ENCODE results near the gene CA9. TPM values are rescaled to one million over a fixed set of nuclear protein-coding genes. Genes with fewer than 3 reads are reported as not detected.

The CA9 gene
- total RNA-seq, 1 donor from 2014 or later: not detected

DNA sequence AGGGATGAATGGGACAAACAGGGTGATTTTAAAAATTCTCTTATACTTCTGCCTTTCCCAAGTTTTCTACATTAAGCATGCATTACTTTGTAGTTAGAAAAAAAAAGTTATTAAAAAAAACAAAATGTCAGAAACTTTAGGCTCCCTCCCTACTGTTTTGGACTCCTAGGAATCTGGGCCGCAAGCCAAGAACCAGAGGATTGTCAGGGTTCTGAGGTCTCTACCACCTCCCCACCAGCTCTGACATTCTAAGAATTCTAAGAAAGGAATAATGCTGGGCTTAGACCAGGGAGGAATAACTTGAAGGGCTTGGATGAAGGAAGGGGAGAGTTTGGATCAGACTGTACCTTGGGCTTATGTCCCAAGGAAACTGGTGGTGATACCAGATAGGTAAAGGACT is 7.7 kb upstream of the CA9 start:
- Mint-ChIP-seq H3K36me3 (ENCODE audit: unreplicated experiment) (no peaks in the 10 kb centered on the region), H3K4me1 (ENCODE audit: unreplicated experiment) (peaks cover 70% of the 10 kb centered on the region), H3K4me3 (ENCODE audit: unreplicated experiment) (peak overlapping the region; percentile 57), H3K27ac (ENCODE audit: unreplicated experiment) (peak overlapping the region; percentile 56), H3K27me3 (ENCODE audit: unreplicated experiment) (no peaks in the 10 kb centered on the region), H3K9me3 (ENCODE audit: unreplicated experiment) (no peaks in the 10 kb centered on the region)
- TF ChIP-seq, protein P1, sequence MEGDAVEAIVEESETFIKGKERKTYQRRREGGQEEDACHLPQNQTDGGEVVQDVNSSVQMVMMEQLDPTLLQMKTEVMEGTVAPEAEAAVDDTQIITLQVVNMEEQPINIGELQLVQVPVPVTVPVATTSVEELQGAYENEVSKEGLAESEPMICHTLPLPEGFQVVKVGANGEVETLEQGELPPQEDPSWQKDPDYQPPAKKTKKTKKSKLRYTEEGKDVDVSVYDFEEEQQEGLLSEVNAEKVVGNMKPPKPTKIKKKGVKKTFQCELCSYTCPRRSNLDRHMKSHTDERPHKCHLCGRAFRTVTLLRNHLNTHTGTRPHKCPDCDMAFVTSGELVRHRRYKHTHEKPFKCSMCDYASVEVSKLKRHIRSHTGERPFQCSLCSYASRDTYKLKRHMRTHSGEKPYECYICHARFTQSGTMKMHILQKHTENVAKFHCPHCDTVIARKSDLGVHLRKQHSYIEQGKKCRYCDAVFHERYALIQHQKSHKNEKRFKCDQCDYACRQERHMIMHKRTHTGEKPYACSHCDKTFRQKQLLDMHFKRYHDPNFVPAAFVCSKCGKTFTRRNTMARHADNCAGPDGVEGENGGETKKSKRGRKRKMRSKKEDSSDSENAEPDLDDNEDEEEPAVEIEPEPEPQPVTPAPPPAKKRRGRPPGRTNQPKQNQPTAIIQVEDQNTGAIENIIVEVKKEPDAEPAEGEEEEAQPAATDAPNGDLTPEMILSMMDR (IDR thresholded peaks at IDR 0.05): no peak
- DNase-seq (ENCODE audit: extremely low spot score, unreplicated experiment): no peak

GRCh38 chr9:35666549-35666948 is 7.2 kb upstream of the CA9 start:
- no peaks in the 10 kb centered on the region for H3K9me3 Mint-ChIP-seq (ENCODE audit: unreplicated experiment)
- peaks cover 67% of the 10 kb centered on the region for H3K4me1 Mint-ChIP-seq (ENCODE audit: unreplicated experiment)
- H3K36me3 Mint-ChIP-seq (ENCODE audit: unreplicated experiment): no peaks in the 10 kb centered on the region
- H3K27me3 Mint-ChIP-seq (ENCODE audit: unreplicated experiment): no peaks in the 10 kb centered on the region
- no peak overlapping the region for H3K4me3 Mint-ChIP-seq (ENCODE audit: unreplicated experiment)
- no peak overlapping the region for H3K27ac Mint-ChIP-seq (ENCODE audit: unreplicated experiment)
- no peak for DNase-seq (ENCODE audit: extremely low spot score, unreplicated experiment)
- TF ChIP-seq, protein P1 (IDR thresholded peaks at IDR 0.05): no peak

GRCh38 chr9:35667939-35668338 is 5.8 kb upstream of the CA9 start:
- Mint-ChIP-seq H3K4me1 (ENCODE audit: unreplicated experiment) (peaks cover 56% of the 10 kb centered on the region), H3K4me3 (ENCODE audit: unreplicated experiment) (no peak overlapping the region), H3K9me3 (ENCODE audit: unreplicated experiment) (no peaks in the 10 kb centered on the region), H3K27me3 (ENCODE audit: unreplicated experiment) (no peaks in the 10 kb centered on the region), H3K27ac (ENCODE audit: unreplicated experiment) (peak overlapping the region; percentile 92), H3K36me3 (ENCODE audit: unreplicated experiment) (no peaks in the 10 kb centered on the region)
- TF ChIP-seq, protein P1 (IDR thresholded peaks at IDR 0.05): no peak
- no peak for DNase-seq (ENCODE audit: extremely low spot score, unreplicated experiment)

DNA sequence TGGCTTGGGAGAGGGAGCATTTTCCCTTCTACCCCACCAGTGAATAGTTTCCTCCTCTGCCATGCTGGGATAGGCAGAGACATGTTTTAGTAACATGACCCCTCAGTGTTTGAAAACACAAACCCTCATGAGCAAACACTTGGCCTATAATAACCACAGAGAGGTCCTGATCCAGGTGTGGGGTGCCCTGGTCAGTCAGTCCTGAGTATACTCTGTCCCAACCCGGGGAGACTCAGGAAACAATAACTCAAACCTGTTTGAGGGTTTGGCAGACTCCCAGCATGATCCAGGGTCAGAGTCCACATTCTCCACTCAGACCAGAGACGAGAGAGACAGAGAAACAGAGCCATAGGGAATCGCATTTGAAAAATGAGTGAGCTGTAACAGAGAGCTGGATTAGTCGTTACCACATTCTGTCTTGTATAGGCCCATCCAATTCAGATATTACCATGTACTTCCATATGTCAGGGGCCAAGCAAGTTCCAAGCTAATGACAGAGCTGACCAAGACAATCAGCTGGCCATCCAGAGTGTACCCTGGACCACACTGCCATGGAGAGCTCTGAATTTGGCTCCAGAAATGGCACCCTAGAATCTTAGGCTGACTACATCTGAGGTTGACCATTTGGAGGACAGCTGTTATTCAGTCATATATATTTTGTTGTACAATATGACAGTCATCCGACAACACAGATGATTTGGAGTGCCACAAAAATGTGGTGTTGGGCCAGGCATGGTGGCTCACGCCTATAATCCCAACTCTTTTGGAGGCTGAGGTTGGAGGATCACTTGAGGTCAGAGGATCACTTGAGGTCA is 4.2 kb upstream of the CA9 start:
- Mint-ChIP-seq H3K9me3 (ENCODE audit: unreplicated experiment) (no peaks in the 10 kb centered on the region), H3K36me3 (ENCODE audit: unreplicated experiment) (no peaks in the 10 kb centered on the region), H3K4me3 (ENCODE audit: unreplicated experiment) (no peak overlapping the region), H3K27ac (ENCODE audit: unreplicated experiment) (peak overlapping the region; percentile 92), H3K27me3 (ENCODE audit: unreplicated experiment) (no peaks in the 10 kb centered on the region), H3K4me1 (ENCODE audit: unreplicated experiment) (peaks cover 59% of the 10 kb centered on the region)
- no peak for DNase-seq (ENCODE audit: extremely low spot score, unreplicated experiment)
- TF ChIP-seq, protein P1 (IDR thresholded peaks at IDR 0.05): no peak

DNA sequence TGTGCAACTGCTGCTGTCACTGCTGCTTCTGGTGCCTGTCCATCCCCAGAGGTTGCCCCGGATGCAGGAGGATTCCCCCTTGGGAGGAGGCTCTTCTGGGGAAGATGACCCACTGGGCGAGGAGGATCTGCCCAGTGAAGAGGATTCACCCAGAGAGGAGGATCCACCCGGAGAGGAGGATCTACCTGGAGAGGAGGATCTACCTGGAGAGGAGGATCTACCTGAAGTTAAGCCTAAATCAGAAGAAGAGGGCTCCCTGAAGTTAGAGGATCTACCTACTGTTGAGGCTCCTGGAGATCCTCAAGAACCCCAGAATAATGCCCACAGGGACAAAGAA is 265 bp downstream of the CA9 start:
- H3K4me3 Mint-ChIP-seq (ENCODE audit: unreplicated experiment): no peak overlapping the region
- H3K27ac Mint-ChIP-seq (ENCODE audit: unreplicated experiment): no peak overlapping the region
- H3K9me3 Mint-ChIP-seq (ENCODE audit: unreplicated experiment): no peaks in the 10 kb centered on the region
- no peaks in the 10 kb centered on the region for H3K36me3 Mint-ChIP-seq (ENCODE audit: unreplicated experiment)
- TF ChIP-seq, protein P1 (IDR thresholded peaks at IDR 0.05): no peak
- no peaks in the 10 kb centered on the region for H3K27me3 Mint-ChIP-seq (ENCODE audit: unreplicated experiment)
- peaks cover 47% of the 10 kb centered on the region for H3K4me1 Mint-ChIP-seq (ENCODE audit: unreplicated experiment)
- no peak for DNase-seq (ENCODE audit: extremely low spot score, unreplicated experiment)

All from osteocyte (in vitro differentiated cells).